Measurements from ENCODE around the gene PDE6B.
"Not testable (repeated sequence)": the region's sequence is repeated elsewhere in the genome, so short reads cannot be mapped to it uniquely, and the experiment has no call there.

Gene PDE6B

GRCh38 chr4:686413-687040 is 61.2 kb downstream of the PDE6B start:
- DNase-seq (ENCODE audit: extremely low read depth, low read depth): no peak
- TF ChIP-seq CTCF (IDR thresholded peaks at IDR 0.05; ENCODE audit: low read depth, low read length): no peak

GRCh38 chr4:687048-687970 is 61.9 kb downstream of the PDE6B start:
- TF ChIP-seq CTCF (IDR thresholded peaks at IDR 0.05; ENCODE audit: low read depth, low read length): no peak
- DNase-seq (ENCODE audit: extremely low read depth, low read depth): peak; percentile 71

GRCh38 chr4:687971-688853 is 62.8 kb downstream of the PDE6B start:
- TF ChIP-seq CTCF (IDR thresholded peaks at IDR 0.05; ENCODE audit: low read depth, low read length): no peak
- DNase-seq (ENCODE audit: extremely low read depth, low read depth): no peak

GRCh38 chr4:688854-689681 is 63.7 kb downstream of the PDE6B start, which contains the start of gene SLC49A3:
TSS of gene SLC49A3 (minus strand) at chr4:689151. CDS start at chr4:689127, 24 bp downstream.
- DNase-seq (ENCODE audit: extremely low read depth, low read depth): no peak
- TF ChIP-seq CTCF (IDR thresholded peaks at IDR 0.05; ENCODE audit: low read depth, low read length): no peak

GRCh38 chr4:689723-690122 is 64.3 kb downstream of the PDE6B start:
- no peak for DNase-seq (ENCODE audit: extremely low read depth, low read depth)
- TF ChIP-seq CTCF (IDR thresholded peaks at IDR 0.05; ENCODE audit: low read depth, low read length): no peak

GRCh38 chr4:692771-693554 is 67.6 kb downstream of the PDE6B start:
- no peak for TF ChIP-seq CTCF (IDR thresholded peaks at IDR 0.05; ENCODE audit: low read depth, low read length)
- no peak for DNase-seq (ENCODE audit: extremely low read depth, low read depth)

GRCh38 chr4:694341-694940 is 69.1 kb downstream of the PDE6B start:
- not testable (repeated sequence) for DNase-seq (ENCODE audit: extremely low read depth, low read depth)

Measured in AG09319 (cell line).